NCI-H460 (cell line): ENCODE results near the gene PTGES3. TPM values are rescaled to one million over a fixed set of nuclear protein-coding genes. Genes with fewer than 3 reads are reported as not detected.
"Not testable (repeated sequence)": the region's sequence is repeated elsewhere in the genome, so short reads cannot be mapped to it uniquely, and the experiment has no call there.

Source experiments
- DNase-seq: peaks from one replicate; pipeline ENCODE4 v3.0.0-alpha.2; 2016; ENCODE audit warnings: low read depth; ENCODE audit errors: extremely low read depth
- polyA plus RNA-seq: library from polyadenylated mRNA; depleted of rRNA; stranded (reverse); fragments of >200 nt; gene quantifications from 2 replicates; pipeline ENCODE4 v1.2.3, GENCODE V29; 2014; cell fraction: nucleus; rRNA removed
- total RNA-seq: library from RNA; depleted of rRNA; stranded (reverse); fragments of >200 nt; shearing (Covaris generic); gene quantifications from 2 replicates; pipeline ENCODE4 v1.2.3, GENCODE V29; 2014; rRNA removed

Gene PTGES3, protein sequence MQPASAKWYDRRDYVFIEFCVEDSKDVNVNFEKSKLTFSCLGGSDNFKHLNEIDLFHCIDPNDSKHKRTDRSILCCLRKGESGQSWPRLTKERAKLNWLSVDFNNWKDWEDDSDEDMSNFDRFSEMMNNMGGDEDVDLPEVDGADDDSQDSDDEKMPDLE
- total RNA-seq, result 191 and 222 TPM in 2 replicates
- 159 and 229 TPM in 2 replicates for polyA plus RNA-seq

DNA sequence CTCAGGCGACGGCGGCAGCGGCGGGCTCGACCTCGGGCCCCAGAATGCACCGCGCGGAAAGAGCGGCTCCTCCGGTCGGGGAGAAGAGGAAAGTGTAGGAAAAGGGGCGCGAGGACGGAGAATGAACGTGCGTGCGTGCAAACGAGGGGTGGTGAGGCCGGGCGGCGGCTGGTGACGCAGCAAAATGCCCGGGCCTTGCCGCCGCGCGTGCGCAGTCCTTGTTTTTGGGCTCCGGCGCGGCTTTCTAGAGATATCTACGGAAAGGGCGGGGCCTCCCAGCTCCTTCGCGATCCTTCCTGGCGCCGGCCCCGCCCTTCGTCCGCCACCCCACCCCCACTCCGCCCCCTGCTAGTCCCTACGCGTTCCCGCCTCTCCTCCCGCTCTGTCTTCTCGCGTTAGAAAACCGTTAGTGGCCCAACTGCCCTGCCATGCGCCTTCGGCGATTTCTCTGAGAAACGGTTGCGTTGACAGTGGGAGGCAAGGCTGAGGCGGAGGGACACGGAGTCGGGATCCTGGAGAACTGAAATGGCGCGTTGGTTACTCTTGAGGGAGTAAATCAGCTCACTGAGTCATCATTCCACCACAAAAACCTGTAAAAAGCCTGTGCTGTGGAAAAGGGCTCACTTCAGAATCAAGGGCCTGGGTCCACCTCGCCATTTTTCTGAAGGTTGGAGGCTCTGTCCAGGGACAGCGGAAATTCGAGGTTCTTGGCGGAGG, at the start of gene PTGES3:
Gene PTGES3 (minus strand): TSS at position 156 of the 717 bp plus-strand sequence. CDS start 285 bp downstream, outside the sequence.
- DNase-seq, result peak; percentile 99

DNA sequence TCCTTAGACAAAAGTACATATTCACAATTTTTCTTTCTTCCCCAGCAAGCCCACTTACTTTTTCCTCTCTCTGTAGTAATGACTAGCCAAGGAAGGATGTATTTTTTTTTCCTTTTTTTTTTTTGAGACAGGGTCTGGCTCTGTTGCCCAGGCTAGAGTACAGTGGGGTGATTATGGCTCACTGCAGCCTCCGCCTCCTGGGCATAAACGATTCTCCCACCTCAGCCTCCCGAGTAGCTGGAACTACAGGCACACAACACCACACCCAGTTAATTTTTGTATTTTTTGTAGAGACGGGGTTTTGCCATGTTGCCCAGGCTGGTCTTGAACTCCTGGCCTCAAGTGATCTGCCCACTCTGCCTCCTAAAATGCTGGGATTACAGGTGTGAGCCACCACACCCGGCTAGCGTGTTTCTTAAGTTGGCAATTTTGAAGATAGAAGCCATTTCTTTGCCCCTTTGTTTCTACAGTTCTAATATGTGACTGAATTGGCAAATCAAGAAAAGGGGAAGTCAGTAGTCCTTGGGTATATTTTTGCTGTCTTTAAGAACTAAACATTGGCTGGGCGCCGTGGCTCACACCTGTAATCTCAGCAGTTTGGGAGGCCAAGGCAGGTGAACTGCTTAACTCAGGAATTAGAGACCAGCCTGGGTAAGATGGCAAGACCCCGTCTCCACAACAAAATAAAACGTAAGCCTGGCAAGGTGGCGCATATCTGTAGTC, 40.2 kb upstream of the PTGES3 start:
- no peak for DNase-seq

DNA sequence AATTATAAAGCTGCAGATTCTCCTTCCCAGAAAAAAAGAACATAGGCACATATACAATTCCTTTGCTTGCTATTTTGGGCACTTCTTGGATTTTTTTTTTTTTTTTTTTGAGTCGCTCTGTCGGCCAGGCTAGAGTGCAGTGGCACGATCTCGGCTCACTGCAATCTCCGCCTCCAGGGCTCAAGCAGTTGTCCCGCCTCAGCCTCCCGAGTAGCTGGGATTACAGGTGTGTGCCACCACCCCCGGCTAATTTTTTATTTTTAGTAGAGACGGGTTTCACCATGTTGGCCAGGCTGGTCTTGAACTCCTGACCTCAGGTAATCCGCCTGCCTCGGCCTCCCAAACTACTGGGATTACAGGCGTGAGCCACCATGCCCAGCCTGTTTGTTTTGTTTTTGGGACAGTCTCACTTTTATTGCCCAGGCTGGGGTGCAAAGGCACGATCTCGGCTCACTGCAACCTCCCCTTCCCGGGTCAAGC, 38.2 kb upstream of the PTGES3 start:
- not testable (repeated sequence) for DNase-seq

DNA sequence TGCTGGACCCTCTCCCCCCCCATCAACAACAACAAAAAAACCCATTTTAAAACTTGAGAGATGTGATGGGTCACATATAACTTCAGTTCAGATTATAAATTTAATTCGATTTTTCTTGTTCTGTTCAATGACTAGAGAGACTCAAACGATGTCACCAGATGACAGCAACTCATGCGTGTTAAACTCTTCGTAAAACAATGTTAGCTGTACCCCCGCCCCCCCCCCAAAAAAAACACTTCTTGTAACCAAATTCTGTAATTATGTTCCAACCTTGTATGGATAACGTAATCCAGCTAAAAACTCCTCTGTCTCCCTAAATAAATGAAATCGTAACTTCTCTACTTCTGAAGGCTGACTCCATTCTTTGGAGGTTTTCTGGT, 37.6 kb upstream of the PTGES3 start:
- no peak for DNase-seq

DNA sequence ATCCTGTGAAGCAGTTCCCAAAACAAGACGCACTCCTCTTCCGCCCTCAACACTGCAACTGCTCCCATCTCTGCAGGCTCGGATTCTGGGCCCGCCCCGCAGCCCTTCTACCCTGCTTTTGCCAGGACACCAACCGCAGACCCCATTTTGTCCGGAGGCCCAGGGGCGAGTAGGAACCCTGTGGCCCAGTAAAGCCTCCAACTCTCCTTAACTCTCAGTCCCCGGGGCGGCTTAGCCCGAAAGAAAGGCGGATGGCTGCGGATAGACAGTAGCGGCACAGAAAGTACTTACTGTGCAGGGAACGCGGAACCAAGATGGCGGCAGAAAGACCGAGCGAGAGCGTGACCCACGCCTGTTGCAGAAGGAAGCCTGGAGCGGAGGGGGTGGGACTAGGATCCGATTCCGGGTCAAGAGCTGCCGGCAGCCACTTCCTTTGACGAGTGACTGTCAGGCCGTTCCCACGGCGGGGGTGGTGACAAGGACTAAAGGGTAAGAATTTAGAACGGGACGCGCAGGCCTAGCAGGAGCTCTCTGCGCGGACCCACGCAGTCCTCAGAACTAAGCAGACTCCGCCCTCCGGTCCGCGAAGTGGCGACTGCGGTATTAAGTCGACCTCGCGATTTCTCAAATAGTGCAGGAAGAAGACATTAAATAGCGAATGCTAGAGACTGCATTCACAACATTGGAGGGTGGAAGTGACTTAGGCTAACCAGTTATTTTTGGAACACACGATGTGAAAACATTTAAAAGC, 37.1 kb upstream of the PTGES3 start, which contains the start of gene NACA:
Gene NACA (minus strand): TSS at position 328 of the 751 bp plus-strand sequence. CDS start 778 bp downstream, outside the sequence.
- peak; percentile 98 for DNase-seq

DNA sequence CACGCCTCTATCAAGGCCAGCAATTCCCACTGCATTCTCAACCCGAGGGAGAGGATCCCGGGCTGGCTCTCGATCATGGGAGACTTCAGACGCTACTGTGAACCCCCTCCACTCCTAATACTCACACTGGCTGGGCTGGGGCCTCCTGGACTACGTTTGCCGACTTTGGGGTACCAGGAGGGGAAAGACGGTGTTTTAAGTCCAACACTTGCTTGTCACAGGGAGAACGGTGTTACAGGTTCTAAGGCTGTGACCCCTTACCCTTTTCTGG, 36.6 kb upstream of the PTGES3 start:
- no peak for DNase-seq

DNA sequence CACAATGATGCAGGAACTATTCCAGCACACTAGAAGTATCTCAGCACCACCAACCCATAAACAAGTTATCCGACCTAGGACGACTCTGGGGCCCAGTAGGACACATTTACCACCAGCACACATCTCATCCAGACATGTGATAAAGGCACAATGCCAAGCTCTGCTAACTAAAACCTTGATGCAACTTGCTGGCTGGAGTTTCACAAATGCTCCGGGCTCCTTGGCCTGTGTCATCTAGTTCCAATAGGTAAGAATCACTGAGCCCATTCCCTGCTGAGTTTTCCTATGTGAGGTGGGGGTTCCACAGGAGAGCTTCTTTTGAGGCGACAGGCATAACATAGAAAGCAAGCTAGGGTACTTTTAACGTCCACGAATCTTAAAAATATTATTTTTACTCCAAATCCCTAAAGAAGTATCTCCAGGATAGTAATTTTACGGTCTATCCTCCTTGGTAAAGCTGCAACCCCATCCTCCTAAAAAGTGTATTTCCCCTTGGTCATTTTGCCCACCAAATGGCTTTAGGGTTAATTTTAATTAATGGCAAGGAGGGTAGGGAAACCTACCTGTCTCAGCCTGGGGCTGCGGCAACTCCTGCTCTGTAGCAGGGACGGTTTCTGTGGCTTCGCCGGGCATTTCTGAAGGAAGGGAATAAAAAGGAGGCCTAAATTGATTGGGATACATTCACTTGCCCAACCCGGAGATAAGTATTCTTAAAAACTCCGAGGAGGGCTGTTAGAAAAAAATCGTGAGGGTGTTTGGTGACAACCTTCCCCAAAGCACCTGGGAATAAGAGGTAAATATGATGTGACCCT, 36.0 kb upstream of the PTGES3 start:
- peak; percentile 29 for DNase-seq

DNA sequence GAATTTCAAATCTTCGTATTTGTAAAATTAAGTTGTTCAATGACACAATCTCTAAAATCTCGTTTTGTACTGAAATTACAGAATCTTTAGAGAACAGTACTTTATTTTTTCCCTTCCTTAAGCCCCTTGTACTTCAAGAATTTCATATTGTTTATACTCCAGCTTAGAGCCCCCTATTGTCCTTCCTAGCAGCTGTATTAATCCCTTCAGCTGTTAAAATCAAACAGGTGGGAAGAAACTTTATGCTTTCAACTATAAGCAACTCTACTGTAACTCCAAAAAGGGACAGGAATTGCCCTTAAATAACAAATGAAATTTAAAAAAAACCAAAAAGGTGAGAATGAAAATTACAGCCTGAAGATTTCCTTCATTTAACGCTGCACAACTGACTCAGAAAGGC, 35.3 kb upstream of the PTGES3 start:
- DNase-seq, result no peak

DNA sequence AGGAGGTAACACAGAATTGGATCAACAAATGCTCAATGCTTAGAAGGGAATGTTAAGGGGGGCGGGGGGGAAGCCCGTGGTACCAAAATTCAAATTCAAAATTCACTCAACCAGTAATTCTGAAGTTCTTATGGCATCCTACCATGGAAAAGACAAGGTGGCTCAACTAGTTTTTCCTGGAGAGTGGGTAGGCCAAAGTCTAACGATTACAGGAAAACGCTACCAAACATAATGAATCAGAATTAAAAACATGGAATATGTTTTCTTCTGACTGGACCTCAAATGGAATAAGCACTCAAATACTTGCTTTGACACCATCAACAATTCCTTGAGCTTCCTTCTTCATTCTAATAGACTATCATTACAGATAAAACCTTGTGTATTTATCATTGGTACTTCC, 34.7 kb upstream of the PTGES3 start:
- no peak for DNase-seq

DNA sequence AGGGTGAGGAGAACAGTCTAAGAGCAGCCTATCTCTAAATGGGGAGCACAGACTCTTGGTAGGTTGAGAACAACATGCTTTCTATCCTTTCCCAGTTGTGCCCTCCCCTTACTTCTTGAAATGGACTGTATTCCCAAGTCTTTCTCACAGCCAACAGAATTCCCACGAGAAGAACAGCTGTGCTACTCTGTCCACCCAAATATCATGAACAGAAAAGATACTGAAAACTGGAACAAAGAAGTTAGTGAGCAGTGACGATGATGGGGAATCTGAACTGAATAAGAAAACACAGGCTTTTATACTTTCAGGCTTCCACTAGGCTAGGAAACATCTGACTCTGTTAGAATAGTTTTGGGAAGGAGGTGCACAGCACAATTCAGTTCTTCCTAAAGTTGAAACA, 33.6 kb upstream of the PTGES3 start:
- no peak for DNase-seq

DNA sequence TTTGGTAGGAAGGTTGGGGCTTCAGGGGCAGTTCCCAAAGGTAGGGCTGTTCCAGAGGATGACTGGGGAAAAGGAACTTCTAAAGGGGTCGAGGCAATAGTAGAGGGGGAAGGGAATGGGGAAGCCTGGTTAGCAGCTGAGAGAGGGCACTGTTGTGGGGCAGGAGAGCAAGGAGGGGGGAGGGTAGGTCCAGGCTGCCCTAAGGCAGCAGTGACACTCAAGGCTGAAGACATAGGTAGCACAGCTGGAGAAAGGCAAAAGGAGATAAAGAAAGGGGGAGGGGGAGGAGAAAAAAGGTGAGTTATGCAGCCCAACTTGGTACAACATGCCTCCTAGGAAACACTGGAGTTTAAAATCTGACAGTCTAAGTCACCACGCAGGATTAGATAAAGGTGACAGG, 33.1 kb upstream of the PTGES3 start:
- no peak for DNase-seq

DNA sequence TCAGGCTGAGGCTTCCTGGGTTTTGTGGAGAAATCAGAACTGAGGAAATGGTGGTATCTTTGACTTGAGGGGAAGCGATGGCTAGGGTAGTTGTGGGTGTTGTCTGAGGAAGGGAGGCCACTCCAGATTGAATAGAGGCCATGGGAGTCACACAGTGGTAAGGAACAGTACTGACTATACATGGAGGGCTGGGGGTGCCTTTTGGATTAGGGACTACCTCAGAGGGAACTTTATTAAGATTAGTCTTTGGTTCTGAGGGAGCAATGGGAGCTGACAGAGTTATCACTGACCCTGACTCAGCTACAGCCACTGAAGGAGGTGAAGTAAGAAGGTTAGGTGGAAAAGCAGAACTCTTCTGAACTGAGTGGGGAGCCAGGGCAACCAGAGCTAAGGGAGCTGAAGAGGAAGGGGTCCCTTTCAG, 32.7 kb upstream of the PTGES3 start:
- DNase-seq, result no peak

DNA sequence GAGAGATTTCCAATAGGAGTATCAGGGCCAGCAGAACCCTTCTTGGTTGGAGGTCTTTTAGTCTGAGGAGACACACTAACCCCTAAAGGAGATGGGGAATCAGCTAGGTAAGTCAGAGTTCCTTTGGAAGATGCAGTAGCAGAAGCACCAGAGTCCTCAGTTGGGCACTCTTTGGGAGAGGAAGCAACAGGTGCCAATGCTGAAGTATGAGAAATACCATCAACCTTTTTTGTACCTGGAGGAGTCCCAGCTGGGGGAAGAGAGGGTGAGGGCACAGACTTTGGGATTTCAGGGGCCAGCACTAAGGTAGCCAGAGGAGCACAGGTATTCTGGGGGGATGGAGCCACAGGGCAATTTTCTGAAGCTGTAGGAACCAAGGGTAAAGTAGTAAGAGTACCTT, 31.0 kb upstream of the PTGES3 start:
- DNase-seq, result no peak

DNA sequence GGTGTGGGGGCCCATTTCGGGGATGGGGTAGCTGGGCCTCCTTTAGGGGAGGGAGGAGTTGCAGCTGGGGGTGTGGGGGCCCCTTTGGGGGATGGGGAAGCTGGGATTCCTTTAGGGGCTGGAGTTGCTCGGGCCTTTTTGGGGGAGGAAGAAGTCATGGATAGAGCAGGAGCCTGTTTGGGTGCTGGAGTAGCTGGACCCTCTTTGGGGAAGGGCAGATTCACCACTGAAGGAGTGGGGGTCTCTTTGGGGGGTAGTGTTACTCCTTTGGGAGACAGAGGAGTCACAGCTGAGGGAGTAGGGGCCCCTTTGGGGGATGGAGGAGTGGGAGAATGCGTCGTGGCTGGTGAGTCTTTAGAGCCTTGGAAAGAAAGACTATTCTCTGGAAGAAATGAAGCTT, 30.6 kb upstream of the PTGES3 start:
- no peak for DNase-seq

DNA sequence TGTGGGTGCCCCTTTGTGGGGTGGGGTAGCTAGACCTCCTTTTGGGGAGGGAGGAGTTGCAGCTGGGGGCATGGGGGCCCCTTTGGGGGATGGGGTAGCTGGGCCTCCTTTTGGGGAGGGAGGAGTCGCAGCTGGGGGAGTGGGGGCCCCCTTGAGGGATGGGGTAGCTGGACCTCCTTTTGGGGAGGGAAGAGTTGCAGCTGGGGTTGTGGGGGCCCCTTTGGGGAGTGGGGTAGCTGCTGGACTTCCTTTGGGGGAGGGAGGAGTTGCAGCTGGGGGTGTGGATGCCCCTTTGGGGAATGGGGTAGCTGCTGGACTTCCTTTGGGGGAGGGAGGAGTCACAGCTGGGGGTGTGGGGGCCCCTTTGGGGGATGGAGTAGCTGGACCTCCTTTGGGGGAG, 30.1 kb upstream of the PTGES3 start:
- DNase-seq, result no peak

DNA sequence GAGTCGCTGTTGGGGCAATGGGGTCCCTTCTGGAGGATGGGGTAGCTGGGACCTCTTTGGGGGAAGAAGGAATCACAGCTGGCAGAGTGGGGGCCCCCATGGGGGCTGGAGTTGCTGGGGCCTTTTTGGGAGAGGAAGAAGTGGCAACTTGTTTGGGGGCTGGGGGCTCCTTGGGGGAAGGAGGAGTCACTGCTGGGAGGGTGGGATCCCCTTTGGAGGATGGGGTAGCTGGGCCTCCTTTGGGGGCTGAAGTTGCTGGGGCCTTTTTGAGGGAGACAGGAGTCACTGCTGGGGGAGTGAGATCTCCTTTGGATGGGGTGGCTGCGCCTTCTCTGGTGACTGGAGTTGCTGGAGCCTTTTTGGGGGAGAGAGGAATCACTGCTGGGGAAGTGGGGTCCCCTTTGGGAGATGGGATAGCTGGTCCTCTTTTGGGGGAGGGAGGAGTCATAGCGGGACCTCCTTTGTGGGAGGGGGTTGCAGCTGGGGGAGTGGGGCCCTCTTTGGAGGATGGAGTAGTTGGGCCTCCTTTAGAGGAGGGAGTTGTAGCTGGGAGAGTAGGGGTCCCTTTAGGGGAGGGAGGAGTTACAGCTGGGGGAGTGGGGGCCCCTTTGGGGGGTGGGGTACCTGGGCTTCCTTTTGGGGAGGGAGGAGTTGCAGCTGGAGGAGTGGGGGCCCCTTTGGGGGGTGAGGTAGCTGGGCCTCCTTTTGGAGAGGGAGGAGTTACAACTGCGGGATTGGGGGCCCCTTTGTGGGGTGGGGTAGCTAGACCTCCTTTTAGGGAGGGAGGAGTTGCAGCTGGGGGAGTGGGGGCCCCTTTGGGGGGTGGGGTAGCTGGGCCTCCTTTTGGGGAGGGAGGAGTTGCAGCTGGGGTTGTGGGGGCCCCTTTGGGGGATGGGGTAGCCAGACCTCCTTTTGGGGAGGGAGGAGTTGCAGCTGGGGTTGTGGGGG, 29.1 kb upstream of the PTGES3 start:
- no peak for DNase-seq

DNA sequence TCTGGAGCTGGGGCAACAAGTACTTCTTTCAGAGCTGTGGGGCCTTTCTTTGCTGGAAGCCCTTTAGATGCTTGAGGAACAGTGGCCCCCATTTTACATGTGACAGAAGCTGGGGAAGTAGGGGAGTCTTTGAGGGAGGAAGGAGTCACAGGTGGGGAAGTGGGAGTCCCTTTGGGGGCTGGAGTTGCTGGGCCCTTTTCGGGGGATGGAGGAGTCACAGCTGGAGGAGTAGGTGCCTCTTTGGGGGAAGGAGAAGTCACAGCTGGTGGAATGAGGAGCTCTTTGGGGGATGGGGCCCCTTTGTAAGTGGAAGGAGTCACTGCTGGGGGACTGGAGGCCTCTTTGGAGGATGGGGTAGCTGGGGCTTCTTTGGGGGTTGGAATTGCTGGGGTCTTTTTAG, 28.4 kb upstream of the PTGES3 start:
- DNase-seq, result no peak

DNA sequence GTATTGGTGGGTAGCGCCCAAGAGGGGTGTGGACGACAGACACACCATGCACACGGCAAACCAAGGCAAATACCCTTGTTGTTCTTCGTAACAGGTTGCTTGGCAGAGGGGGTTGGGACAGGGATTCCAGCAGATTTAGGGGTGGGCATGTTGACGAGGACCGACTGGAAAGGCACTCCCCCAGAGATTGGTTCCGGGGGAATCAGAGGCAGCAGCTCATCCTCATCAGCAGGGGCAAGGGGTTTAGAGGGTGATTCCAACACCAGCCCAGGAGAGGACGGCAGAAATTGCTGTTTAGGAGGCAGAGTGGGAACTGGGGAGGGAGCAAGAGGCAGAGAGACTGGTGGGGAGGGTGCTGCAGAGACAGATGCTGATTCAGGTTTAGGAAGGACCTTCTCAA, 27.7 kb upstream of the PTGES3 start:
- DNase-seq, result no peak

DNA sequence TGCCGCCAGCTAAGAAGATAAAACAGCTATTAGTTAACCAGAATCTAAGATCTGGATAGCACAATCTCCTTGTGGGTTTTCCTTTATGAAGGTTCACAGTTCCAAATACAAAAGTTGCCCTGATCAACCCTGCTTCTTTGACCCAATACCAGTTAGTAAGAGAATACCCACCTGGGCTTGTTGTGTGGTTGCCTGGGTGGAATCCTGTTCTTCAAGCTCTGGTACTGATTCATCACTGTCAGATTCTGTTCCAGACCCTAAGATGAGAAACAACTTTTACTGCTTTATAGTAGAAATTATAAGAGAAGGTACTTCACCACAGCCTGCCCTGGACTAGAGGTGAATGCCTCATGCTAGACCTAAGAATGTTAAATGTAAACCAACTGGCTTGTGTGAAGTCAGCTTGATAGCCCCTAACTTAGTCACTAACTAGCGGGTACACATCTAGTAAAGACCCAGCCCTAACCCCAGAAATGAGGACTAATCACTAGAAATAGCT, 26.4 kb upstream of the PTGES3 start:
- DNase-seq, result no peak
